ENCODE data around the gene TFAM. TPM values are rescaled to one million over a fixed set of nuclear protein-coding genes. Genes with fewer than 3 reads are reported as not detected.

TFAM gene
- total RNA-seq, 1 donor from 2014 or later: 31.8 TPM

DNA sequence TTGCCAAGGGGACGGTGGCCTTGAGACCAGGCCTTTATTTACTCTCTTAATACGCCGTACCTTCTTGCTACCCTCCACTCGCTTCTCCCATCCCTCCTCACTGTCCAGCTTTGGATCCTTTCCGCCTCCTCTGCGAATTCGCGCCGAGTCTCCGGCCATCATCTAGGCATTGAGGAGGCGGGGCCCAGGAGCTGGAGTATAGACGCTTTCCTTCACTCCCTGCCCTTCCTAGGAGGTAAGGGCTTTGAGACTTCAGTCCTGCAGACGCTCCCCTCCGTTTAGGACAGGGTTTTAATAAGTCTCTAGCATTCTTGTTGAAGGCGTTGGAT lies 538 bp downstream of the TFAM start:
- no peak for TF ChIP-seq CTCF (IDR thresholded peaks at IDR 0.05; ENCODE audit: partially characterized antibody, unreplicated experiment)
- peak overlapping the region; percentile 98 for H3K4me3 Mint-ChIP-seq (ENCODE audit: unreplicated experiment)
- DNase-seq: peak; percentile 57
- H3K36me3 Mint-ChIP-seq (ENCODE audit: unreplicated experiment): no peaks in the 10 kb centered on the region
- H3K27ac Mint-ChIP-seq (ENCODE audit: unreplicated experiment): peak overlapping the region; percentile 88
- peaks cover 4% of the 10 kb centered on the region for H3K9me3 Mint-ChIP-seq (ENCODE audit: unreplicated experiment)
- H3K27me3 Mint-ChIP-seq (ENCODE audit: unreplicated experiment): peaks cover 2% of the 10 kb centered on the region
- peaks cover 3% of the 10 kb centered on the region for H3K4me1 Mint-ChIP-seq (ENCODE audit: low read depth, unreplicated experiment)

GRCh38 chr10:58389024-58389423 lies 3.8 kb downstream of the TFAM start:
- Mint-ChIP-seq H3K36me3 (ENCODE audit: unreplicated experiment) (no peaks in the 10 kb centered on the region), H3K27me3 (ENCODE audit: unreplicated experiment) (peaks cover 2% of the 10 kb centered on the region), H3K27ac (ENCODE audit: unreplicated experiment) (no peak overlapping the region), H3K4me3 (ENCODE audit: unreplicated experiment) (no peak overlapping the region), H3K4me1 (ENCODE audit: low read depth, unreplicated experiment) (peaks cover 3% of the 10 kb centered on the region), H3K9me3 (ENCODE audit: unreplicated experiment) (peaks cover 4% of the 10 kb centered on the region)
- no peak for TF ChIP-seq CTCF (IDR thresholded peaks at IDR 0.05; ENCODE audit: partially characterized antibody, unreplicated experiment)
- no peak for DNase-seq

DNA sequence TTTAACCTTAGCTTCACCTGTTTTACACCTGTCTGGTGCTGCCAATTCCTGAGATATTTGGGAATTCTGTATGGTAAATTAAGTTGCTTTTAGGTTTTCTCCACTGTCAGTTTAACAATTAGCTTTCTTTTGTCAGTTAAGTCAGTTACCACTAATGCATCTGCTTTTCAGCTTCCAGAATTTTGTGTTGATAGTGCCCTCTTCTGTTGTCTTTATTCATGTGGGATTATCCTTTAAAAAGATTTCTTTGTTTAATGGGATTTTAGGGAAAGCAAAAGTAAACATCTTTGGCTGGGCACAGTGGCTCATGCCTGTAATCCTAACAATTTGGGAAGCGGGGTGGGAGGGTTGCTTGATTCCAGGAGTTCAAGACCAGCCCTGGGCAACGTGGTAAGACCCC lies 8.1 kb downstream of the TFAM start:
- peaks cover 4% of the 10 kb centered on the region for H3K27me3 Mint-ChIP-seq (ENCODE audit: unreplicated experiment)
- DNase-seq: no peak
- no peaks in the 10 kb centered on the region for H3K36me3 Mint-ChIP-seq (ENCODE audit: unreplicated experiment)

DNA sequence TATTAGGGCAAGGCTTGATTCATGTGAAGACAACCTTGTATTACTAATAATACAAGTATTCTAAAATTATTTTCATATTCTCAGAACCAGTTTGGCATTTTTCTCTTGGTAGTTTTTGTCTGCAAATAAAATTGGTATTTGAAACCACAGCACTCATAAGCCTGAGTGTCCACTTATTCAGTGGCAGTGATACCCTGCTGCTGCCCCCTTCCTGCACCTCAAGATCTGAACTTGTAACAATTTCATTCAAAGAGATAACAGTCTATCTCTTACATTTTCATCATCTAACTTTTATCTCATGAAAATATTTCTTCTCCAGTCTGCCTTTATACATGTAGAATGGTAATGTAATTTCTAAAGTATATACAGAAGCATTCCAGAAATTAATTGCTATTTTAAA lies 9.3 kb downstream of the TFAM start:
- no peak for TF ChIP-seq CTCF (IDR thresholded peaks at IDR 0.05; ENCODE audit: partially characterized antibody, unreplicated experiment)
- Mint-ChIP-seq H3K27me3 (ENCODE audit: unreplicated experiment) (peaks cover 4% of the 10 kb centered on the region), H3K9me3 (ENCODE audit: unreplicated experiment) (no peaks in the 10 kb centered on the region), H3K4me1 (ENCODE audit: low read depth, unreplicated experiment) (no peaks in the 10 kb centered on the region), H3K36me3 (ENCODE audit: unreplicated experiment) (no peaks in the 10 kb centered on the region), H3K27ac (ENCODE audit: unreplicated experiment) (no peak overlapping the region), H3K4me3 (ENCODE audit: unreplicated experiment) (no peak overlapping the region)
- no peak for DNase-seq

More for the DNA sequence above, 8.1 kb downstream of the TFAM start:
- Mint-ChIP-seq H3K4me1 (ENCODE audit: low read depth, unreplicated experiment) (no peaks in the 10 kb centered on the region), H3K9me3 (ENCODE audit: unreplicated experiment) (no peaks in the 10 kb centered on the region), H3K4me3 (ENCODE audit: unreplicated experiment) (no peak overlapping the region), H3K27ac (ENCODE audit: unreplicated experiment) (no peak overlapping the region)
- no peak for TF ChIP-seq CTCF (IDR thresholded peaks at IDR 0.05; ENCODE audit: partially characterized antibody, unreplicated experiment)

- Mint-ChIP-seq H3K9me3 (ENCODE audit: unreplicated experiment) (no peaks in the 10 kb centered on the region), H3K27ac (ENCODE audit: unreplicated experiment) (no peak overlapping the region), H3K4me1 (ENCODE audit: low read depth, unreplicated experiment) (no peaks in the 10 kb centered on the region), H3K4me3 (ENCODE audit: unreplicated experiment) (no peak overlapping the region), H3K36me3 (ENCODE audit: unreplicated experiment) (no peaks in the 10 kb centered on the region), H3K27me3 (ENCODE audit: unreplicated experiment) (peaks cover 4% of the 10 kb centered on the region)
- DNase-seq: no peak
- no peak for TF ChIP-seq CTCF (IDR thresholded peaks at IDR 0.05; ENCODE audit: partially characterized antibody, unreplicated experiment)
Measured at GRCh38 chr10:58396057-58396456, 10.8 kb downstream of the TFAM start.

Measured in glutamatergic neuron (in vitro differentiated cells).